ENCODE data around the gene ALKBH8.

Gene ALKBH8, protein sequence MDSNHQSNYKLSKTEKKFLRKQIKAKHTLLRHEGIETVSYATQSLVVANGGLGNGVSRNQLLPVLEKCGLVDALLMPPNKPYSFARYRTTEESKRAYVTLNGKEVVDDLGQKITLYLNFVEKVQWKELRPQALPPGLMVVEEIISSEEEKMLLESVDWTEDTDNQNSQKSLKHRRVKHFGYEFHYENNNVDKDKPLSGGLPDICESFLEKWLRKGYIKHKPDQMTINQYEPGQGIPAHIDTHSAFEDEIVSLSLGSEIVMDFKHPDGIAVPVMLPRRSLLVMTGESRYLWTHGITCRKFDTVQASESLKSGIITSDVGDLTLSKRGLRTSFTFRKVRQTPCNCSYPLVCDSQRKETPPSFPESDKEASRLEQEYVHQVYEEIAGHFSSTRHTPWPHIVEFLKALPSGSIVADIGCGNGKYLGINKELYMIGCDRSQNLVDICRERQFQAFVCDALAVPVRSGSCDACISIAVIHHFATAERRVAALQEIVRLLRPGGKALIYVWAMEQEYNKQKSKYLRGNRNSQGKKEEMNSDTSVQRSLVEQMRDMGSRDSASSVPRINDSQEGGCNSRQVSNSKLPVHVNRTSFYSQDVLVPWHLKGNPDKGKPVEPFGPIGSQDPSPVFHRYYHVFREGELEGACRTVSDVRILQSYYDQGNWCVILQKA

DNA sequence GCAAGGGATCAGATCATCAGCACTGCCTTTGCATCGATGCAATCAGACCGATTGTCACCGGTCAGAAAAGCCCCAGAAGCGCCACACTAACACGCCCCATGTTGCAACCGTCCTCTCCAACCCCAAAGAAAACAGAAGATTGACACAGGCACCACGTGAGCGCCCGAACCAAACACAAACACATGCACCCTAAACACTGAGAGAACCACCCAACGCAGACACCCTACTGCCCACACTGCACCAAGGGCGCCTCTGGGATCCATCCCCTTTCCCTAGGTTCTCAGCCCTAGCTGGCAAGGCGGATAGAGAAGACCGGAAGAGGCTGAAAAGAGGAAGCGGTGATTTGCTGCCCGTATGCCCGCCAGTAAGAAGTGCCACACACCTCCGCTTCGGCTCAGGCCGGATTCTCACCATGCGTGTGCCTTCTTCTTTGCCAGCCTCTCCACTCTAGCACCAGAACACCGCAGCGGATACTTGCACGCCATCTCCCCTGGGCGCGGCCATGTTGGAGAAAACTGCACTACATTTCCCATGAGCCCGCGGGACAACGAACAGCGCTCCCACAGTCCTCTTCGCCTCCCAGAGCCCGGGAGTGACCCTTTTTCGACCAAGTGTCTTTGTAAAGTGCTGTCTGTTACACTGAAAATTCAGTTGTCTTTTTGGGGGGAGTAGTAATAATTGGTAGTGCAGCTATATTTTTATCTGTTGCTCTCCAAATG lies at the start of gene ALKBH8:
Gene ALKBH8, minus strand, starts transcription at position 517 of the 719 bp plus-strand sequence. CDS start 4,842 bp downstream, outside the sequence.
- peak; percentile 74 for DNase-seq (ENCODE audit: low spot score)
- TF ChIP-seq, protein P1, sequence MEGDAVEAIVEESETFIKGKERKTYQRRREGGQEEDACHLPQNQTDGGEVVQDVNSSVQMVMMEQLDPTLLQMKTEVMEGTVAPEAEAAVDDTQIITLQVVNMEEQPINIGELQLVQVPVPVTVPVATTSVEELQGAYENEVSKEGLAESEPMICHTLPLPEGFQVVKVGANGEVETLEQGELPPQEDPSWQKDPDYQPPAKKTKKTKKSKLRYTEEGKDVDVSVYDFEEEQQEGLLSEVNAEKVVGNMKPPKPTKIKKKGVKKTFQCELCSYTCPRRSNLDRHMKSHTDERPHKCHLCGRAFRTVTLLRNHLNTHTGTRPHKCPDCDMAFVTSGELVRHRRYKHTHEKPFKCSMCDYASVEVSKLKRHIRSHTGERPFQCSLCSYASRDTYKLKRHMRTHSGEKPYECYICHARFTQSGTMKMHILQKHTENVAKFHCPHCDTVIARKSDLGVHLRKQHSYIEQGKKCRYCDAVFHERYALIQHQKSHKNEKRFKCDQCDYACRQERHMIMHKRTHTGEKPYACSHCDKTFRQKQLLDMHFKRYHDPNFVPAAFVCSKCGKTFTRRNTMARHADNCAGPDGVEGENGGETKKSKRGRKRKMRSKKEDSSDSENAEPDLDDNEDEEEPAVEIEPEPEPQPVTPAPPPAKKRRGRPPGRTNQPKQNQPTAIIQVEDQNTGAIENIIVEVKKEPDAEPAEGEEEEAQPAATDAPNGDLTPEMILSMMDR (IDR thresholded peaks at IDR 0.05; ENCODE audit: extremely low read depth, missing control alignments): no peak

DNA sequence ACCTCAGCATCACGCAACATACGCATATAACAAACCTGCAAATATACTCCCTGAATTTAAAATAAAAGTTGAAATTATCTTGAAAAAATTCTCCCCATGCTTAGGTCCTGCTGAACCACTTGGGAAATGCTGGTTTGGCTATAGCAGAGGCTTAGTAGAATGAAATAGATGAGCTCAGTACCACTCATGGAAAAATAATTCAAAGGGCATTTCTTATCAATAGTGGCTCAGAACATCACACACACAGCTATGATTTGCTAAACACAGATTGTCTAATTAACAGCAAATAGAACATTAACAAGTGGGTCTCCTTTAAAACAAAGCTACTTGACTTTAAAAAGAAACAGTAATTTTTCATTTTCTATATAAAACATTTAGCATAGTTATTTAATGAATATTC lies 46.9 kb upstream of the ALKBH8 start:
- TF ChIP-seq, protein P1 (IDR thresholded peaks at IDR 0.05; ENCODE audit: extremely low read depth, missing control alignments): no peak
- no peak for DNase-seq (ENCODE audit: low spot score)

DNA sequence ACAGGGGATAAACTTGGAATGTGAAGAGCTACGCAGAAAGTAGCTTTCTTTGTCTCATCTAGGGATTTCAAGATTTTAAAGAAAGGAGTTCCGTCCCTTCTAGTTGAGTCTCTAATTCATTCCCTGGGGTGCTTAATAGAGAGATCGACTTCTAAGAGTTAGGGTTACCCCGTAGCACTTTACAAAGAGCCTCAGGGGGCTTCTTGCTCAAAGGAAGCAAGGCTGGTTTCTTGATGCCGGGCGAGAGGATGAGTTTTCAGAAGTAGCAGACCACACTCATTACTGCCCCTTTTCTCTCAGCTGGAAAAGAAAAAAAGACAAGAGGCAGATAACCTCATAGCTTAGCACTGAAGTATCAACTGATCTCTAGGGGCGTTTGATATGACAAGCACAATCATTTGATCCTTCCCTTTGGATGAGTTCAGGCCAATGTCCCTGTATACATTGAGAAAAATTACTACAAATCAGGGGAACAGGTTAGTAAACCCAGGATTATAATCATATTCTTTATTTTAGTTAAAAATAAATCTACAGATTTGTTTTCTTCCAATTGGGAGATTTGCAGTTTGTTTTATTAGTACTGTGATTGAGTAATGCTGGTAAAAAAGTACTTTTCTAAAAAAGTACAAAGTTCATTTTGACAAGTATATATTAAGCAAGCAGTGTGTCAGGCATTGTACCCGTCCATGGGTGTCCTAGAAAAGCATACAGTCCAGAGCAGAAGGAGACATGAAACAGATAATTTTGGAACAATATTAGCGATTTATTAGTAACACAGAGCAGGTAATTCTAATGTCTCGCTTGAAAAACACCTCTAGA lies 44.1 kb upstream of the ALKBH8 start:
- no peak for DNase-seq (ENCODE audit: low spot score)
- TF ChIP-seq, protein P1 (IDR thresholded peaks at IDR 0.05; ENCODE audit: extremely low read depth, missing control alignments): no peak

DNA sequence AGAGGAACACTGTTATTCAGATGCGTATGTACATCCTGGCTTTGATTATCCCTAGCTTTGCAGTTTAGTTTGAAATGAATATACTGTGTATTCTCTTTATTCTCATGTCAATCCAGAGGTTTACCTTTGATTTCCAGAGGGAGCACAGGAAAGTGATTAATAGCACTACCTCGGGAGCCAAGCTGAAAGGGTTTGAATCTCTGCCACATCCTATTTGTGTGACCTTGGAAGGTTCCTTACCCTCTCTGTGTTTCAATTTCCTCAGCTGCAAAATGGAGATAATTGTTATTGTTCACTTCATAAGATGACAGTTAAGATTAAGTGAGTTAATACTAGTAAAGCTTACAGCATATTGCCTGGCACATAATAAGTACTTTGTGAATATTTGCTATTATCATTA lies 43.3 kb upstream of the ALKBH8 start:
- DNase-seq (ENCODE audit: low spot score): no peak
- TF ChIP-seq, protein P1 (IDR thresholded peaks at IDR 0.05; ENCODE audit: extremely low read depth, missing control alignments): no peak

DNA sequence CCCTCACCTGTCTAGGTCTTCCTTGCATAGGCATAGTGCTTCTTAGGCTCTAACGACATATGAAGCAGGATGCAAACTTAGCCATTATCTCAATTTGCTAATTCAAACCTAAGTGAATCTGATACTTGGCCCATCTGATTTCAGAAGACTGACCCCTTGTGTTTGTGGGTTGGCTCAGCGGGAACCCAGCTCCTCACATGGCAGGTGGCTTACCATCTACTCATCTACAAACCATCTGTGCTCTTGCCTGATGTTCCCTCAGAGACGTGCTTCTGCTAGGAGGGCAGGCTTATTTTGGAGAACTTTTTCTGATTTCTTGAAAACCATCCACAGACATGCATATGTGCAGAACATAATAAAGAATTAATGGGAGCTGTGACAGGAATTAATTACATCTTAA lies 40.6 kb upstream of the ALKBH8 start:
- no peak for DNase-seq (ENCODE audit: low spot score)
- TF ChIP-seq, protein P1 (IDR thresholded peaks at IDR 0.05; ENCODE audit: extremely low read depth, missing control alignments): no peak

DNA sequence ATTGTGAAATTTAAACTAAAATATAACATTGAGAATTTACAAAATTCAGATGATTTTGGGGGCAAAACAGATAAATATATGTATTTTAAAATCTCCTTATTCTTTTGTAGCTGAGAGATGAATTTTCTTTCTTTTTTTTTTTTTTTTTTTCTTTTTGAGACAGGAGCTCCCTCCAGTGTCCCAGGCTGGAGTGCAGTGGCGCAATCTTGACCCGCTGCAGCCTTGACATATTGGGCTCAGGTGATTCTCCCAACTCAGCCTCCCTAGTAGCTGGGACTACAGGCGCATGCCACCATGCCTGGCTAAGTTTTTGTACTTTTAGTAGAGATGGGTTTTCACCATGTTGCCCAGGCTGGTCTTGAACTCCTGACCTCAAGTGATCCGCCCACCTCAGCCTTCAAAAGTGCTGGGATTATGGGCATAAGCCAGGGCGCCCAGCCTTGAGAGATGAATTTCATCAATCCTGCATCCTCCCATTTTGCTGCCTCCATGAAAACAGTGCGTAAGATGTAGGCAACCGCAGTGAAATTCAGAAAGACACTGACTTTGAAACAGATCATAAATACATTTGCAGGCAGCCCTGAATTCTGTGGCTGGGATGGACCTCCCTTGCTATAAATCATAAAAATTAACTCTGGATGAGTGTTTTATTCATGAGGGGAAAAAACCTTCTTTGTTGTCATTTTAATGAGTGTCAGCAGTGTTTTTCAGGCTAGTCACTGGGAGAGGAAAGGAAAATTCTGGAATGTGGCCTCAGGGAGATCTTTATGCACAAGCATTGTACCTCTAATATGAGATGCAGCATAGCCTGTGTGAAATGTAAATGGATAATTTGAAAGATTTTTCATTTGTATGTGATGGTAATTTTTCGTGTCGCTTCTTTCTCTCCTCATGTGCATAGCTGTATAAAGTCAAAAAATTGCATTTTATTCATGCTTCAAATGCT lies 39.8 kb upstream of the ALKBH8 start:
- DNase-seq (ENCODE audit: low spot score): no peak
- TF ChIP-seq, protein P1 (IDR thresholded peaks at IDR 0.05; ENCODE audit: extremely low read depth, missing control alignments): no peak

Data from GM20000 (cell line).